HG02884 (cell line): ENCODE data around the gene METTL23.
"Not testable (repeated sequence)": the region's sequence is repeated elsewhere in the genome, so short reads cannot be mapped to it uniquely, and the experiment has no call there.

Experiments used
- ATAC-seq: cut with Tn5 transposase; IDR thresholded peaks from one replicate; pipeline ENCODE4 v1.9.1; 2021; ENCODE audit warnings: mild to moderate bottlenecking, moderate library complexity; ENCODE audit not compliant: unreplicated experiment

The METTL23 gene

DNA sequence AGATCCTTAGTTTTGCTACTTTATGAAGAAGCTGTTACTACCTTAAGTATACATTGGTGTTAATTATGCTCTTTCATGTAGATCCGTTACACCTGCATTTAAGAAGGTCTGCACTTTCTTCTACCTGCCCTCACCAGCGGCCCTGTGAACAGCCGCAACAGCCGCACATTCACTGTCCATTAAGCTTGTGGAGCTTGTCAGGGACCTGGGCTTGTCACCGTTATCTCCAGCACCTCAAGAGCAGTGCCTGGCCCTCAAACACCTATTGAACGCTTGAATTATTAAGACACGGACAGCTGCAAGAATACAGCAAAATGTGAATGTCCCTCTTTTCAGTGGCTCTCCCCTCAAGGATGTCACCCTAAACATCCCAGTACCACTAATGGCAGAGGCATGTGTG, 12.9 kb upstream of the METTL23 start:
- ATAC-seq = no peak

DNA sequence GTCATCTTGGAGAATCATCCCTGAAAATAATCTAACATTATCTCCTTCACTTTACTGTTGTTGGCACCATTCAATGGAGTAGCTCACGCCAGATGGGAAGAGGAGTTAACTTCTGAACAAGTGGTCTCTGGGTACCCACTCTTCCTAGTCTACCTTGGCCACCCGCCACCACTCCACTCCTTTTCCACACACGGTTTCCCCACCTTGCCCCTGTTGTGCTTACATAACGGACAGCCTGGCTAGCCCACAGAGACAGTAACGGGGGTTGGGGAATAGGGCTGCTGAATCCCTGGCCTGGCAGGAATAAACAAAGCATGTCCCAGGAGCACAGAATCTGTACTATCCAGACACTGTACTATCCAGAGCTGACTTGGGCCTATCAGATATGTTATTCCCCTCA, 12.3 kb upstream of the METTL23 start:
- no peak for ATAC-seq

DNA sequence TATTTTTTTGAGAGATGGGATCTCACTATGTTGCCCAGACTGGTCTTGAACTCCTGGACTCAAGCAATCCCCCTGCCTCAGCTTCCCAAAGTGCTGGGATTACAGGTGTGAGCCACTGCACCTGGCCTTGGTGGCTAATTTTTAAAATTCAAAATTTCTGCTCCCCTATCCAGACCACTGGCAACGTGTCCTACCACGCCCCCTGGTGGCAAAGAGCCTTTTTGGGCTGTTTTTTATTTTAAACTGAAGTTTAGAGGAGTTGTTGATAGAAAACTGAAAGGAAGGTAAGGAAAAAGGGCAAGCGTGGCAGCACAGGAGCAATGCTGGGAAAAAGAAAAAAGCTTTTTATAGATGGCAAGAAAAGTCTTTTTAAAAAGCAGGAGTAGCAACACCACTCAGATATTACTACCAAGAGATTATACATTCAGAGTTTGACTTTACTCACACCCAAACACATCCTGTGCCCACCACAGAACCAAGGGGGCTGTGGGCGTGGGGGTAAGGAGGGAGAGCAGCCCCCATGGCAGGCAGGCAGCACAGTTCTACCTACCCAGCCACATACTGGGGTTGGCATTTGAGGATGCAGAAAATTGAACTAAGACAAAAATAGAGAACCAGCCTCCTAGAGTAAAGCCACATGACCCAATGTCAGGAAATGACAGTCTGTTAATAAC, 11.7 kb upstream of the METTL23 start:
- ATAC-seq = no peak

DNA sequence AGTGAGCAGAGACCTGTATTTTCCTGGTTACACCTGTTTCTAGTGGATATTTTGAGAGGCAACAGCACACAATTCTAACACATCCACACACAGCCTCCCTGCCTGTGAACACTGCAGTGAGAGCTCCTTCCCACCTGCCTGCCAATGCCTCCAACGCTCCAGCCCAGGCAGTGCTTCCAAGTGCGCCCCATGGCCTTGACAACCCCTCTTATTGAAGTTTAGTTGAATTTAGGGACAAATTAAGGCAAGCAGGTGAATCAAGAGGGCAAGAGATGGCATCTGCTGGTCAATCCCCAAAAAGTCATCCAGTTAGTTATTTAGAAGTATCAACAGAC, 11.2 kb upstream of the METTL23 start:
- ATAC-seq = no peak

DNA sequence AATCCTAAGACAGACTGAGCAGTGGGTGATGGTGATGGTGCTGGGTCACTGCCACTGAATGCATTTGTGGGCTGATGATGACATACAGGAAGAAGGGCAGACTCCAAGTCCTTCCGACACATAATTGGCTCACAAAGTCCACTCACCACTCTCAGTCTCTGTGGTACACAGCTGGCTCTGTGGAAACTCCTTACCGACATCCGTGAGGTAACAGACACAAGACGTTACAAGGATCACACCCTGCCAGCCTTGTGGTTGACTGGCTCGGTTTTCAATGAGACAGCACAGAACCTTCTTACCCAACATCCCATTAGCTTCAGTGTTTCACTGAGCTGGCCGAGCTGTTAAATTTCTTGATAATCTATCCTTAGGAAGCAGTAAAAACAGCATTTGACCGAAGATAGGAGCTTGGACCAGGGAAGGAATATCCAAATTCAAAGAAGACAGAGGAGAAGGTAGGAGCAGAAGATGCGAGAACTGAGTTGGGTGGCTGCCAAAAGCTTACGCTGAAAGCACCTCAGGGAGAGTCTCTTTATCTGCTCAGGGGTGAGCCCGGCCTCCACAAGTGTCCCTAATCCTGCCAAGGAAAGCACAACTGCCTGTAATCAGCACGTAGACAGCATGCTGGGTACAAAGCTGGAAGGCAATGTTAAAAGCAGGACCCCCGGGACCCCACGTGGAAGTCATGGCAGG, 10.3 kb upstream of the METTL23 start:
- no peak for ATAC-seq

DNA sequence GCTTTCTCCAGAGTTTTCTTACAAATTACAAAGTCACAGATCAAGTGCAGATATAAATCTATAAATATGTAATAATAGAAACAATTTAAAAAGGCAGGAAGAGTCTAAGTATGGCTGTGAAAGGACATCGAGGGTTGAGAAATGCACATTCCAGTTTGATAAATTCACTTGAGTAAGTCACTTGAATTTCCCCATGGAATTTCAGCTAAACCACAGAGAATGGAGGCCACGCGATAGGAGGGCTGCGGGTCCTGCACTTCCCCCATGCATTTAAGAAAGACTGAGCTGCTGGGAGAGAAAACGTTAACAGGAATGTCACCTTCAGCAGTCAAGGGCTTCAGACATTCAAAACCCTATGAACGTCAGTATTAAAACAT, 9.8 kb upstream of the METTL23 start:
- no peak for ATAC-seq

DNA sequence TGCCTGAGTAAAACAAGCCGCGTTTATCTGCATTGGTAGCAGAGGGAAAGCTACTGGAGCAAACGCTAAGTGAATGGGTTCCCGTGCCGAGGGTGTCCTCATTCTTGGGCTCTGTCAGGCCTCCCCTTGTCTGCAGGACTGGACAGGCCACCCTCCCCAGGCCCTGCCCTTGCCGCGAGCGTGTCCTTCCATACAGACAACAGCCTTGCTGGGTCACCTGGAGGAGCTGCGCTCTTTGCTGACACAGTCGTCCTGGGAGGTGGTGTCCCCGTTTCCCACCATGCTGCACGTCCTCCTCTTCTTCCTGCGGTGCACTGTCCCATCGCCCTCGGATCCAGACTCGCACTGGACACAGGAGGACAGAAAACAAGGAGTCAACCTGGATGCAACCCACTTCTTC, 8.1 kb upstream of the METTL23 start:
- ATAC-seq = no peak

DNA sequence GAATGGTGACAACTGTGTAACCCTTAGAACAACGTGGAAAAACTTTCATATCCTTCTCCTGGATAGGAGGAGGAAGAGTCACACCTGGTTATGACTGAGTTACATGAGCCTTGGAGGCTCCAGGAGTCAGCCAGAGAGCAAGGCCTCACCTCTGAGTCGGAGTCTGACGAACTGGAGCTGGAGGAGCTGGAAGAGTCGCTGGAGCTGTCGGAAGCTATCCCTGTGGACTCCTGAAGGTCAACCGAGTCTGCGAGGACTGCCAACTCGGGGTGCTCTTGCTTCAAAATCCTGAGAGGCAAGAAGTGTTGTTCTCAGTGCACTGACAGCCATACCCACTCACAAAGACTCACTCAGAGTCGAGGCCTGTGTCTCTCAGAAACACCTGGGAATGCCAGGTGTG, 6.4 kb upstream of the METTL23 start:
- no peak for ATAC-seq

DNA sequence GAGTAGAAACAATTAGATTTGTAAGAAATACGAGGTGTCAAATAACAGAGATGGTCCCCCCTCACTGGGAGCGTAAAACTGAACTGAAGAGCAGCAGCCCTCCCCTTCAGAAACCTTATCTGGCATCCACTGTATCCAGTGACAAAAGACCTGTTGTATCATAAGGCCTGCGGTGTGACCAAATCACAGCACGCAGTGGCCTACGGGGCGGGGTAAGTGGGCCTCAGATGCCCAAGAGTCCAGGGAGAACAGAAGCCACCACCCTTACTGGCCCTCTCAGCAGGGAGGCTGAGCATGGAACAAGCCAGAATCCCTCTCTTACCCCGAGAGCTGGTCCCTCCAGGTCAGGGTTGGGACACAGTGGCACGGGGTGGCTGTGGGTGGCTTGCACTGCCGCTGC, 5.7 kb upstream of the METTL23 start:
- ATAC-seq = no peak

DNA sequence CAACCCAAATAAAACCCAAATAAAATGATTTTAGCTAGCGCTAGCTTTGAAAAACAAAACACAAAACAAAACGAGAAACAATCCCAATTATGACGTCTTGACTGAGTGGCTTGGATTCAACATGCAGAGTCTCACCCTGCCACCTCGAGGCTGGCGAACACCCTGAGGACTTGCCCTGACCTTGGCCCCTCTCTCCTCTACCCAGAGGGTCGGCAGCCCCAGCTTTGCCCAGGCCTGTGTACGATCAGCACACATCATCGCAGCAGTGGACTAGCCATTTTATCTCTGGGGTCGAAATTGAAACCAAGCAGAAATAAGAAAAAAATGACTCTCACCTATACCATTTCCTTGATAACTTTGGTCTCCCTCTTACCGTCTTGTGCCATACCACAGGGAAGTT, 5.2 kb upstream of the METTL23 start:
- ATAC-seq = no peak

DNA sequence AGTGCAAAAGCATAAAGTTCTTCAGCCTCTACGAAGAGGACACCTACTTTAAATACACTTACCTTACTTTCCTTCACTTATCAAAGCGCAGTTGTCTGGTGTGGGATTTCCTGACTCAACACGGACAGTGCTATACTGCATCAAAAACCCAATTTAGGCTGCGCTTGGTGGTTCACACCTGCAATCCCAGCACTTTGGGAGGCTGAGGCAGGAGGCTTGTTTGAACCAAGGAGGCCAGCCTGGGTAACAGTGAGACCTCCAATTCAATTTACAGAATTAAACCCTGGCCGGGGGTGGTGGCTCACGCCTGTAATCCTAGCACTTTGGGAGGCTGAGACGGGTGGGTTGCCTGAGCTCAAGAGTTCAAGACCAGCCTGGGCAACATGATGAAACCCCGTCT, 4.4 kb upstream of the METTL23 start:
- no peak for ATAC-seq

DNA sequence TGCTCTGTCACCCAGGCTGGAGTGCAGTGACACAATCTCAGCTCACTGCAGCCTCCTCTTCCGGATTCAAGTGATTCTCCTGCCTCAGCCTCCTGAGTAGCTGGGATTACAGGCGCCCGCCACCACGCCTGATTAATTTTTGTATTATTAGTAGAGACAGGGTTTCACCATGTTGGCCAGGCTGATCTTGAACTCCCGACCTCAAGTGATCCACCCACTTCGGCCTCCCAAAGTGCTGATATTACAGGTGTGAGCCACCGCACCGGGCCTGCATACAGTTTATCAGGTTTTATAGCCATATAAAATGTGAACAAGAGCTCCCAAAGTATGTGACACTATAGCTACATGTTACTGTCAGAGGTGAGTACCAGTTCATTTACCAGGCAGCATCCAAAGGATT, 3.7 kb upstream of the METTL23 start:
- ATAC-seq = not testable (repeated sequence)

DNA sequence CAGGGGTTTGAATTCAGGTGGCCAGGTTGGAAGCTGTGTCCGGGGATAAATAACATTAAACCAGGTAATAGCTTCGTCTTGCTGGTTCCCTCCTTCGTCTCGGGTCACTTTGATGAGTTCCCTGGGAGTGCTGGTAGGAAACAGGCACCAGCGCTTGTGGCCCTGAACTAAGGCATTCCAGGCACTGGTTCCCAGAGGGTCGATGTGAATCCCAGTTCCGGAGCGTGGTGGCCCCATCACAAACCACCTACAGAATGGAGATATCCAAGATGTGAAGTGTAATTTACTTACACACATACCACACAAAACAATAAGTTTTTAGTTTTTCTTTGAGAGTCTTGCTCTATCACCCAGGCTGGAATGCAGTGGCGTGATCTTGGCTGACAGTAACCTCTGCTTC, 2.8 kb upstream of the METTL23 start:
- ATAC-seq = no peak

DNA sequence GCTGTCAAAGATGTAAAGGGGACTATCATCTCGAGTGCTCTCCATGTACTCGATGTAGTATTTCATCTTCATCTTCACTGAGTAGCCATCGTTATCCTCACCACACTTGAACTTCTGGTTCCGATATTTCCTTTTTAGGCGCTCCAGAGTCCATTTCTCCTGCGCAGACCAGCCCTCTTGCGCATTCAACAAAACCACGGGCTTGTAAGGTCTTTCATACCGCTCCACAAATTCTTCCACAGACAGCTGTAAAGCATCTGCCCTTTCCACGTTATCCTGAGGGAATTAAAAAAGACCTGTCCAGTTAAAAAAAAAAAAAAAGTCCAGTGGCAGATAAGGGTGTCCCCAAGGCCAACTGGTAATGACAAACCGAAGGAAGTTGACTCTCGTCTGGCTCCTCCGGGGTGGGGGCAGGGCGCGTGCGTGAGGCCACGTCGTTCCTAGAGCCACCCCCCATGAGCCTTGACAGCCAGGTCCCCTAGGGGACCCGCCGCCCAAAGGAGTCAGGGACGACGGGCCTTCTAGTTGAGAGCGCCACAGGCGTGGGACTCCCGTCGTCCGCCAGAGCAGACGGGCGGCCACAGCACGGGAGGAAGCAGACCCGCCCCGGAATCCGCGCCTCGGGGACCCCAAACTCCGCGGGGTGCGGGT, 934 bp upstream of the METTL23 start:
- peak; percentile 15 for ATAC-seq

DNA sequence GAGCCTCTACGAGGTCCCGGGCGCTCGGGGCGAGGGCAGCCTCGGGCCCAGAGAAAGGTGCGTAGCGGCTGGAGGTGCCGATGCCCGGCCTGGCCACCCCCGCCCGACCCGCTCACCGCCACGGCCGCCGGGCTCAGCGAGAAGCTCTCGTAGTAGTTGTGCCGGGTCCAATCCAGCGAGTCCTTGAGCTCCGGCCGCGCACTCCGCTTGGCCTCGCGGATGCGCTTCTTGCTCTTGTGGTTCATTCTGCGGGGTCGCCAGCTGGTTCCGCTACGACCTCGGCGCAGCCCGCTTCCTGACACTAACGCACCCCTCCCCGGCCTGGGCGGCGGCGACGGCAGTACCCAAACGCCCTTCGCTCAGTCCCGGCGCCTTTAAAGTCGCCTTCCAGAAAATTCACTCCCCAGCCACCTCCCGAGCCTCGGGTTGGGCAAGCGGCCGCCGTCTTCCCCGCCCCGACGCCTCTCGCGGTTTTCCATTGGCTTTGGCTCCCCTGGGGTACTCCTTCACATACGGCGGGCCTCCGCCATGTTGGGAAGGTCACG, 336 bp upstream of the METTL23 start, which contains the start of gene JMJD6:
Gene JMJD6 (minus strand): TSS at position 376 of the 545 bp plus-strand sequence. CDS start 131 bp downstream, at position 245.
- ATAC-seq = peak; percentile 59

DNA sequence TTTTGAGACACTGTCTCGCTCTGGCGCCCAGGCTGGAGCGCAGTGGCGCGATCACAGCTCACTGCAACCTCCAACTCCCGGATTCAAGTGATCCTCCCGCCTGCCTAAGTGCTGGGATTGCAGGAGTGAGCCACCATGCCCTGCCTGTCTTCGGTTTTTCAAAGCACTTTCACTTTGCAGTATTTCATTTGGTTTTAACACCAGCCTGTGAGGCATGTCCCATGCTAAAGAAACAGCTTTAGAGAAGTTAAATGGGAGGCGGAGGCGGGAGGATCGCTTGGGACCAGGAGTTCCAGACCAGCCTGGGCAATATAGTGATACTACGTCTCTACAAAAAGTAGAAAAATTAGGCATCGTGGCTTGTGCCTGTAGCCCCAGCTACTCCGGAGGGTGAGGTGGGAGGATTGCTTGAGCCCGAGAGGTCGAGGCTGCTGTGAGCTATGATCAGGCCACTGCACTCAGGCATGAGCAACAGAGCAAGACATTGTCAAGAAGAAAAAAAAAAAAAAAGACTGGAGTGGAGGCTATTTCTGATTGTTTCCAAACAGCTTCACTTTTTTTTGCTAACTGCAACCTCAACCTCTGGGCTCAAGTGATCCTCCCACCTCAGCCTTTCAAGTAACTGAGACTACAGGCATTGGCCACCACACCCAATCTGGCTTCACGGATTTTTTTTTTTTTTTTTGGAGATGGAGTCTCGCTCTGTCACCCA, 1.3 kb downstream of the METTL23 start:
- no peak for ATAC-seq

DNA sequence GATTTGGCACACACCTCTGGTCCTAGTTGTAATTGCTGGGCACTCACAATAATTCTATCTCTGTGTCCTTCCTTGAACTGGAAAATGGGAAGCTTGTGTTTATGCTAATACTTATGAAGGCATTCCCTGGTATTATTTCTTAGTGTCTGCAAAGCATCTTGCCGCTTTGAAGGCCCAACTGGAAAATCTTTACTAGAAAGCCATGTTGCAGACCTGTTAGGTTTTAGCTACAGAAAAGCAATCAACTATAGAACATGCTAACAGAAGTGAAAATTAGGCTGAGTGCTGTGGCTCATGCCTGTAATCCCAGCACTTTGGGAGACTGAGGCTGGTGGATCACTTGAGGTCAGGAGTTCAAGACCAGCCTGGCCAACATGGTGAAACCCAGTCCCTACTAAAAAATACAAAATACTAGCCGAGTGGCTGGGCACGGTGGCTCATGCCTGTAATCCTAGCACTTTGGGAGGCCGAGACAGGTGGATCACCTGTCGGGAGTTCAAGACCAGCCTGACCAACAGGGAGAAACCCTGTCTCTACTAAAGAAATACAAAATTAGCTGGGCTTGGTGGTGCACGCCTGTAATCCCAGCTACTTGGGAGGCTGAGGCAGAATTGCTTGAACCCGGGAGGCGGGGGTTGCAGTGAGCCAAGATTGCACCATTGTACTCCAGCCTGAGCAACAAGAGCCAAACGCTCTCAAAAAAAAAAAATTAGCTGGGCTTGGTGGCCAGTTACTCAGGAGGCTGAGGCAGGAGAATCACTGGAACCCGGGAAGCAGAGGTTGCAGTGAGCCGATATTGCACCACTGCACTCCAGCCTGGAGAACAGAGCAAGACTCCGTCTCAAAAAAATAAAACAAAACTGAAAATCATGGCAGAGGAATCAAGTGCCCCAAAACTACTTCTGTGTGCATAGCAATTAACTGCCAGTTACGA, 5.4 kb downstream of the METTL23 start:
- not testable (repeated sequence) for ATAC-seq

DNA sequence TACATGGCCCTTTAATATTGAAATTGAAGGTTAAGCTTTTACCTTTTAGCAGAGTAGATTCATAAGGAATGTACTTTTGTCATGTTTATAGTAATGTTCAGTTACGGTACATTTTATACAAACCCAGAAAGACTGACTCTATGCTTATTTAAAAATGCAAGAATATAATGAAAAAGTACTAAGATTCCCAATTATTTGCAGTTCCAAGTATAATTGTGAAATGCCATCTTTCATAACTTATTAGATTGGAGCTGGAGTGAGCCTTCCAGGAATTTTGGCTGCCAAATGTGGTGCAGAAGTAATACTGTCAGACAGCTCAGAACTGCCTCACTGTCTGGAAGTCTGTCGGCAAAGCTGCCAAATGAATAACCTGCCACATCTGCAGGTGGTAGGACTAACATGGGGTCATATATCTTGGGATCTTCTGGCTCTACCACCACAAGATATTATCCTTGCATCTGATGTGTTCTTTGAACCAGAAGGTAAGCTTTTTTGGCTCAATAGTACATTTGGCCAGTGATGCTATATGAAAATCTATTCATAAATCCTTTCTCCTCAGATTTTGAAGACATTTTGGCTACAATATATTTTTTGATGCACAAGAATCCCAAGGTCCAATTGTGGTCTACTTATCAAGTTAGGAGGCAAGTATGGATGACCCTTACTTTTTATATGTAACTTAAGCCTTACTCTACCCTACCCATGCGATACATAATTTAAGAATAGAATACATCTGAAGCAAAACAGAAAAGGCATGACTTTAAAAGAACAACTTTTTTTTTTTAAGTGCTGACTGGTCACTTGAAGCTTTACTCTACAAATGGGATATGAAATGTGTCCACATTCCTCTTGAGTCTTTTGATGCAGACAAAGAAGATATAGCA, 6.3 kb downstream of the METTL23 start:
- ATAC-seq = no peak

DNA sequence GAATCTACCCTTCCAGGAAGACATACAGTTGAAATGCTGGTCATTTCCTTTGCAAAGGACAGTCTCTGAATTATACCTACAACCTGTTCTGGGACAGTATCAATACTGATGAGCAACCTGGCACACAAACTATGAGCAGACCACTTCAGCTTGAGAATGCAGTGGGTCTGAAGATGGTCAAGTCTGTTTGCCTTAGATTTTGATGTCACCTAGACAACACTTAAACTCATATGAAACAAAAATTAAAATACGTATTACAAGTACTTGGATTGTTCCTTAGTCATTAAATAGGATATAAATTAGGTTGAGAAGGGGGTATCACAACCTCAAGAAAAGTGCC, 6.9 kb downstream of the METTL23 start:
- ATAC-seq = no peak
